Hippocampal formation (tissue), 2 donors: ENCODE data around the gene SLPI.

ENCODE experiments used
- DNase-seq, 2 donors: peaks; one replicate each; lab custom pipeline; 2025; lab: John Stamatoyannopoulos, UW

The SLPI gene

GRCh38 chr20:45254383-45255262 lies at the start of gene SLPI:
TSS of gene SLPI (minus strand) at chr20:45254564. CDS start at chr20:45254543, 21 bp downstream.
- DNase-seq, result no peak

- DNase-seq, result no peak
Measured at GRCh38 chr20:45303586-45304463, 49.5 kb upstream of the SLPI start.

GRCh38 chr20:45301824-45302271 lies 47.5 kb upstream of the SLPI start:
- no peak for DNase-seq

GRCh38 chr20:45300961-45301360 lies 46.6 kb upstream of the SLPI start:
- no peak for DNase-seq

GRCh38 chr20:45299786-45300185 lies 45.4 kb upstream of the SLPI start:
- DNase-seq, result no peak

GRCh38 chr20:45297786-45298497 lies 43.6 kb upstream of the SLPI start:
- DNase-seq, result no peak

GRCh38 chr20:45294659-45295058 lies 40.3 kb upstream of the SLPI start:
- no peak for DNase-seq

- DNase-seq, result no peak
Measured at GRCh38 chr20:45294003-45294368, 39.6 kb upstream of the SLPI start.

- DNase-seq, result peak; percentile 7 to 56
Measured at GRCh38 chr20:45293041-45294002, 39.0 kb upstream of the SLPI start.

GRCh38 chr20:45292343-45292742 lies 38.0 kb upstream of the SLPI start:
- DNase-seq, result no peak

- no peak for DNase-seq
Measured at GRCh38 chr20:45291526-45291925, 37.2 kb upstream of the SLPI start.

- peak; percentile 30 to 61 for DNase-seq
Measured at GRCh38 chr20:45290677-45291355, 36.5 kb upstream of the SLPI start.

- DNase-seq, result no peak
Measured at GRCh38 chr20:45289942-45290676, 35.7 kb upstream of the SLPI start.

- no peak for DNase-seq
Measured at GRCh38 chr20:45288860-45289259, 34.5 kb upstream of the SLPI start.

GRCh38 chr20:45288376-45288775 lies 34.0 kb upstream of the SLPI start:
- DNase-seq, result no peak

GRCh38 chr20:45283551-45284057 lies 29.2 kb upstream of the SLPI start:
- no peak for DNase-seq

GRCh38 chr20:45282700-45283550 lies 28.6 kb upstream of the SLPI start:
- no peak for DNase-seq

- DNase-seq, result no peak
Measured at GRCh38 chr20:45279992-45280391, 25.6 kb upstream of the SLPI start.
